Measurements from ENCODE around the gene PTPN20. TPM values are rescaled to one million over a fixed set of nuclear protein-coding genes. Genes with fewer than 3 reads are reported as not detected.

The PTPN20 gene
- polyA plus RNA-seq, 4 donors: 1.9 to 4.2 (median 3.8) TPM

DNA sequence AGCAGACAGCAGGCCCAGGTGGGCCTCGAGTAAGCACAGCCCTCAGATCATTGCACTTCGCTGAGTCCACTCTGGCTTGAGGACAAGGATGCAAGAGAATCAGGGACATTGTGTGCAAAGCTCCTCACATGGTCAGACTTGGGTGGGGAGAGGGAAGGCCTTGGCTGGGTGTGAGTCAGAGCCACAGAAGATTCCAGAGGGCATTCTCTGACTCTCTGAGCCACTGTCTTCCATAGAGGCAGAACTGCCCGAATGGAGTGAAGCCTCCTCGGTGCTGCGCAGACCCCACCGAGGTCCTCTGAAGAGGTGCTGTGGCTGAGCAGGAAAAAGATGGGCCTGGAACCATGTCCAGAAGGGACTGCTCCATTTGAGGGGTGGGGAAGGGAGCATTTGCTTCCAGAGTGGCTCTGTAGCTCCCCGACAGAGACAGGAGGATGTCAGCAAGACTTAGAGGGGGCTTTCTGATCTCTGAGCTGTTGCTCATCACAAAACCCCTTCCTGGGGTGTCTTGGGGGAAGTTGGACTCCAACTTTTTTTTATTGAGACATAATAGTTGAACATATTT, 120.8 kb downstream of the PTPN20 start:
- DNase-seq (ENCODE audit: low read depth in 4 of 4, low spot score in 3 of 4): no peak

DNA sequence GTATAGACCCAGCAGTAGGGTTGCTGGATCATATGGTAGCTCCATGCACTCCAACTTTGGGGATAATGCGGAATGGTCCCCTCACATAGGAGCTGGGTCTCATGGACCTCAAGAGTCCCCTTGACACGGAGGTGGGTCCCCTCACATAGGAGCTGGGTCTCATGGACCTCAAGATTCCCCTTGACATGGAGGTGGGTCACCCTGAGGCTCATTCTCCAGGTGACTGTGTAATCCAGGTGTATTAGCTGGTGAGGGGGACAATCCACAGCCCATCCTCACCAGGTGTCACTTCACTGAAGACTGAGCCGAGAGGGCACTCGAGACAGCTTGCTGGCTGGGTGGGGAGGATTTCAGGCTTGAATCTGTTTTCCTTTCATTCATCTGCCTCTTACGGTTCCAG, 121.9 kb downstream of the PTPN20 start:
- no peak for DNase-seq (ENCODE audit: low read depth in 4 of 4, low spot score in 3 of 4)

DNA sequence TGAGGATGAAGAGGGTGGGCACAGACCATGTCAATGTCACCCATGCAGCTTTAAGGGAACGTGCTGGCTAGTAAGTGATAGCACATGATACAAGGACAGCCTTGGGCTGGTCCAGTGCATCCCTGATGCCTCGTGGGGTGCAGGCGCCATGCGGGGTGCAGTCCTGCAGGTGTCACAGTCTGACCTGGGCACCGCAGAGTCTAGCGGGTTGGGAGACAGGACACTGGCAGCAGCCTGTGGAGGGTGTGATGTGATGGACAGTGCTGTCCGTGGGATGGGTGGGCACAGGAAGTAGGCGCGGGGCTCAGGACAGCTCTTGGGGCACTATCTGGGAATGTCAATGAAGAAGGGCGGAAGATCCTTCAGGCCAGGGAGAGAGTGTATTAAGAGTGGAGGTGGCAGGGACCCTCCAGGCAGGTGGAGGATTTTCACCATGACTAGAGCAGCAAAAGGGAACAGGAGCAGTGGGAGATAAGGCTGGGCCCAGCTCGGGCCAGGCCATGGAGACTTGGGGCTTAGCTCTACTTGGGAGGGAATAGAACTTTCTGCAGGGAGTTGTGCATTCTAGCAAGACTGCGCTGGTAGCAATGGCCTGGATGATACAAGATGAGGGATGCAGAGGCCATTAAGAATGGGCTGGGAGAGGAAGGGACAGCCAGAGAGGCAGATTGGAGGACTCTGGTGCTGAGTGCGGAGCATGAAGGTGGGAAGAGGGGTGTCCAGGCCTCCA, 122.5 kb downstream of the PTPN20 start:
- DNase-seq (ENCODE audit: low read depth in 4 of 4, low spot score in 3 of 4): no peak

DNA sequence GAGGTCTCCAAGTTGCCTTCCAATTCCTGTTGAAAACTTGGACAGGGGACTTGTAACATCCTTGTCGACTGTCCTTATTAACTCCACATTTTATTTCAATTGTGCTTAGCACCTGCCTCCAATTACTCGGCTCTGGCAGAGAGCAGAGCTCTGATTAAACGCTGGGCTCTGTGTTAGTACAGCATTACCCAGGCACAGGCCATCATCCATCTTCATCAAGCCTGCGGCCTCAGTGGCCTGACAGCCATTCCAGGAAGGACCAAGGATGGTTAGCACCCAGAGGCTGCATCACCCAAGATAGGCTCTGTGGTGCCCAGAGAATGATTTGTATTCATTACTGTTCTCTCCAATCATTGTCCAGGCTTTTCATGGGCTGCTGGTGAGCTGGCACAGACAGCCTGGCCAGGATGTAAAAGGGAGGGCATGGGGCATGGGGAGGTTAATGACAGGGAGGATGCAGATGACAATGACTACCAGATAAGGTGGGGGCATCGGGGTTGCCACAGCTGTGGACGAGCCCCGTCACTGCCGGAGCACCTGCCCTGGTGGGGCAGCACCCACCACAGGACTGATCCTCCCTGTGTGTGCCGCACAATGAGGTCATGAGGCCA, 123.3 kb downstream of the PTPN20 start:
- no peak for DNase-seq (ENCODE audit: low read depth in 4 of 4, low spot score in 3 of 4)

DNA sequence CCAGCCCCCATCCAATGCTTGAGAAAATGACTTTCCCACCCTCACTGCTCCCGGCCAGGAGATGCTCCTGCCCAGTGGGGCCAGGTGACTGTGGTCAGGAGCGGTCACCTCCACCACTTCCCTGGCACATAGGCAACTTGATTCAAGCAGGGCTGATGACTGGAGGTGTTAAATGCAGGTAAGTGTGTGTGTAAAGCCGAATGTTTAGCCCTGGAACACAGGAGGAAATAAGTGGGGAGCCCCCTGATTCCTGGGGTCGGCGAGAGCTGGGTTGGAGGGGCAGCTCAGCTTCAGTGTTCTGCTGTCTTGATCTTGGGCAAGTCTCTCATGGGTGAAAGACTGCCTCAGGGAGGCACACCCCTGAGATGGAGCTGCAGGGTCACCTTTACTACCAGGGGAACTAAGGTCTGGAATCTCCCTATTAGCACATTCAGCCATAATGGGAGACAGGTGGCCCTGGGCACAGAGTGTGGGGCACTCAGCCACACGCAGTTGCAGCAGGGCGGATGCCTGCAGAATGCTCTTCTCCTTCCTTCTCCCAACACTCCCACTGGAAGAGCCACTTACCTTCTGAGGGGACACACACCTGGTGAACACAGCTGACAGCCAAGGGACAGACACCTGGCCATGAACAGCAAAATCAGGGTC, 124.1 kb downstream of the PTPN20 start:
- DNase-seq (ENCODE audit: low read depth in 4 of 4, low spot score in 3 of 4): no peak

DNA sequence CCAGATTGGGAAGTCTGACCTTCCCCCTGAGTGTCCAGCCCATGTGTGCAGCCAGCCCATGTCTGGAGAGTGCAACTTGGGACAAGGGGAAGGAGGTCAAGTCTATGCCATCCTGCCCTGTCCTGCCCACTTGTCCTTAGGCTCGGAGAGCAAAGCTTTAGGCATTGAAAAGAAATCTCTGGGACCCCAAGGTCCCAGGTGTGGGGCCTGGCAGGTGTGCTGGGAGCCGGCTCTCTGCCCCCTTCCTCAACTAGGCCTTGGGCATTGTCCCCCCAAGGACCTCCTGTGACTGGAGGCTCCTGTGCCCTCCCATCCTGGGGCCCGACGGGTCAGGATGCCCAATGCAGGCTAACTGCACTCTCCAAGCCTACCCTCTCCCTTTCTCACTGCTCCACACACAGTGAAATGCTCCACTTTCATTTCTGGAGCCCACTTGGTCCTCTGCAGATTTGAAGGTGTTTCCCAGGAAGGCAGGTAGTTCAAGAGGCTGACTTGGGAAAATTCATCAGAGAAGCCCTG, 124.7 kb downstream of the PTPN20 start:
- DNase-seq (ENCODE audit: low read depth in 4 of 4, low spot score in 3 of 4): no peak

- no peak for DNase-seq (ENCODE audit: low read depth in 4 of 4, low spot score in 3 of 4)
Observed at GRCh38 chr10:47036771-47037170, 125.5 kb downstream of the PTPN20 start.

- DNase-seq (ENCODE audit: low read depth in 4 of 4, low spot score in 3 of 4): no peak
Observed at GRCh38 chr10:47037654-47038425, 126.6 kb downstream of the PTPN20 start.

DNA sequence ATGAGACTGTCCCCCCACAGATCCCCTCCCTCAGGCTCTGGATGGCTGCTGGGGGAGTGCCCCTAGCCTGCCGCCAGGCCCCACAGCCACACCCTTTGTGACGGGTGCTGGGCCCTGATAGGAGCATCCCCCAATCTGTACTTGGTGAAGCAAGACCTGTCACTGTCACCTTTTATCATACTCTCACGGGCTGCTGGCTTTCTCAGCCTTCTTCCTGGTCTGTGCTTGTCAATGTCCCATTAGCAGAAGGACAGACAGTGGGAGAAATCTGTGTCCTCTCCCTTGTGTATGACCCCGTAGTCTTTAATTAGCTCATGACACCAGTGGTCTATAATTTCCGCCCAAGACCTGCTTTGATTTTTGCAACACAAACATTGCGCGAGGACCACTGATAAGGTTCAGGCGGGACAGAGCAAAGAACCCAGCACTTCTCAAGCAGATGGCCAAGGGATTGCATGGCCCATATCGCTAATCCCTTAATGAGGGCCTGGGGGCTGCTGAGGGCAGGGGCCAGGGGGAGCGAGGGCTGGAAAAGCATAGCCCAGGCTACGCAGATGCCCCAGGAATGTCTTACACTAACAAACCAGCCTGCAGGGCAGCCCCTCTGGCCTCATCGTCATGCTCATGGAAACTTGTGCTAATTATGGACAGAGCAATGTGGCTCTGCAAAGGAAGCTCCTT, 127.8 kb downstream of the PTPN20 start:
- DNase-seq (ENCODE audit: low read depth in 4 of 4, low spot score in 3 of 4): no peak

DNA sequence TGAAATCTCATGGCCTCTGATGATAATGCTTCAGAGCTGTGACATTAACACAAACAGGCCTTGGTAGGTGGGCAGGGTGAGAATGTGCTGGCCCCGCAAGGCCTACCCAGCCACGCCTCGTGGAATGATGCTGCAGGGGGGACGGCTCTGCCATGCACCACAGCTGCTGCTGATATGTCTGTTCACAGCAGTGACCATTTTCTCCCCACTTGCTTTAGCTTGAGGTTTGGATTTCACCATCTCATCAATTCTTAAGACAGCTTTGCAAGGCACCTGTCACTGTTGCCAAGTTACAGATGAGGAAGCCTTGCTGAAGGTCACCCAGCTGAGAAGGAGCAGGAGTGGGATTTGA, 128.3 kb downstream of the PTPN20 start:
- DNase-seq (ENCODE audit: low read depth in 4 of 4, low spot score in 3 of 4): no peak

DNA sequence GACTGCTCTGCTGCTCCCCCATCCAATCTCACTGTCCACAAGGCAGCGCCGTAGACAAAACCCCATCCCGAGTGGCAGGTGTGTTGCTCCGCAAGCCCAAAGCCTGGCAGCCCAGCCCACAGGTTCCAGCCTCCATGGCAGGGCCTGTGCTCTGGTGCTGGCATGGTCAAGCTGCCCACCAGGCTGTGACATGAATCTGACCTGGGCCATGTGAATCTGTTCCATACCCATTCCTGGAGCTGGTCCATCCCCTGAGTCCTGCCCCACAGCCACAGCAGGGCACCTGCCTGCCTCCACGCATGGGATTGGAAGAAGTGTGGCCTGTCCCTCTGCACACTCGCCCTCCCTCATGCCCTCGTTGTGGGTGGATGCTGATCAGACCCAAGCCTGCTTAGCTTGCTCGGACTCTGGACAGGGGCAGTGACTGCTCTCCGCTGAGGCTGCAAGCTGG, 128.8 kb downstream of the PTPN20 start:
- DNase-seq (ENCODE audit: low read depth in 4 of 4, low spot score in 3 of 4): no peak

DNA sequence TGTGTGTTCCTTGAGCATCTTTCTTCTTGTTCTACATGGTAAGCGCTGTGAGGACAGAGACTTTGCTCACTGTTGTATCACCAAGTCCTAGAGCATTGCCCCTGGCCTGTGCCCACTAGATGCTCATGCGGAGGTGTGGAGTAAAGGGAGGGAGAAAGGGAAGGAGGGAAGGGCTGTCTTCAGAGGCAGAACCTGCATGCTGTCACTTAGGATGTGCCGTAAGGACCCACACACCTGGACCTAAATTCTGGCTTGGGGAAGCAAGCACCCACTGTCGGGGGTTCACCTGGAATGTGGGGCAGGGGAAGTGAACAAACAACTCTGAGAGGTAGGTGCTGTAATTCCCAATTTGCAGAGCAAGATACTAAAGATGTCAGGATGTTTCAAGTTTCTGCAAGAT, 129.5 kb downstream of the PTPN20 start:
- no peak for DNase-seq (ENCODE audit: low read depth in 4 of 4, low spot score in 3 of 4)

DNA sequence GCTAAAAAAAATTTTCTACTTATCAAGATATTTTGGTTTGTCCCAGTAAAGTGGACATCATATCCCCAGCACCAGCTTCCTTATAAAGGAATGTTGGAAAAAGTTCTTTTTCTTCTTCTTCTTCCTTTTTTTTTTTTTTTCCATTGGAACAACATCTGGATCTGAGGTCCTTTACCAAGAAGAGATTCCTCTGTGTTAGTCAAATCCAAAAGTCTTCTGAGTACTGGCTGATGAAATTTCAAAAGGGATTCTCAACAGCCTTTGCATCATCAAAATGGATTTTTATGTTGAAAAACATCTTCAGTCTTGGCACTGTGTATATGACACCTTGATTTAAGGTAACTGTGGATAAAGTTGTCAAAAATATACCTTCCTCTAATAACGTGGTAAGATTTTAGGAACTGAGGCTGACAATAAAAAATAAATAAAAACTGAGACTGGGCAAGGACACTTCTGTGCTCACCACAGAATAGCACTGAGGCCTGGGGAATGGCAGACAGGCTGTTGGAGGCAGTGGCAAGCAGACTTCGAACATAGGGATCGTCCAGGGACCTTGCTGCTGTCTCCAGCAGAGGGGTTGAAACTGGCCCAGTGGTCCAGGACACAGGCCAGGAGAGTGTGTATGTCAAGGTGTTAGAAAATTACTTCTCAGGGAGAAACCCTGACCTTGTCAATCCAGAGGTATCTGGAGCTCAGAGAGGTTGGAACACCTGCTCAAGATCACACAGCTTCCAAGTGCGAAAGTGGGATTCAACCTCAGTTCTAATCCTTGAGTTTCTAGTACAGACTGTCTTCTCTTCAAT, 130.4 kb downstream of the PTPN20 start:
- no peak for DNase-seq (ENCODE audit: low read depth in 4 of 4, low spot score in 3 of 4)

DNA sequence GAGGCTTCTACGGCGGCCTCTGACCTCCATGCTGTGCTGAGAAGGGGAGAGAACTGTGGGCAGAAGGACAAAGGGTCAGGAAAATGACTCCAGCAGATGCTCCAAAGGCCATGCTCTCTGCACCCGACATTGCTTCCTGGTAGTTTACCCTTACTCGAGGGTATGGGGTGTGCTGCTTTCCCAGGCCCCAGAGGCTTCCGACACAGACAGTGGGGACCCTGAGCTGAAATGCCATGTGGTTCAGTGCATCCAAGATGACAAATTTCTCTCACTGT, 130.9 kb downstream of the PTPN20 start:
- no peak for DNase-seq (ENCODE audit: low read depth in 4 of 4, low spot score in 3 of 4)

DNA sequence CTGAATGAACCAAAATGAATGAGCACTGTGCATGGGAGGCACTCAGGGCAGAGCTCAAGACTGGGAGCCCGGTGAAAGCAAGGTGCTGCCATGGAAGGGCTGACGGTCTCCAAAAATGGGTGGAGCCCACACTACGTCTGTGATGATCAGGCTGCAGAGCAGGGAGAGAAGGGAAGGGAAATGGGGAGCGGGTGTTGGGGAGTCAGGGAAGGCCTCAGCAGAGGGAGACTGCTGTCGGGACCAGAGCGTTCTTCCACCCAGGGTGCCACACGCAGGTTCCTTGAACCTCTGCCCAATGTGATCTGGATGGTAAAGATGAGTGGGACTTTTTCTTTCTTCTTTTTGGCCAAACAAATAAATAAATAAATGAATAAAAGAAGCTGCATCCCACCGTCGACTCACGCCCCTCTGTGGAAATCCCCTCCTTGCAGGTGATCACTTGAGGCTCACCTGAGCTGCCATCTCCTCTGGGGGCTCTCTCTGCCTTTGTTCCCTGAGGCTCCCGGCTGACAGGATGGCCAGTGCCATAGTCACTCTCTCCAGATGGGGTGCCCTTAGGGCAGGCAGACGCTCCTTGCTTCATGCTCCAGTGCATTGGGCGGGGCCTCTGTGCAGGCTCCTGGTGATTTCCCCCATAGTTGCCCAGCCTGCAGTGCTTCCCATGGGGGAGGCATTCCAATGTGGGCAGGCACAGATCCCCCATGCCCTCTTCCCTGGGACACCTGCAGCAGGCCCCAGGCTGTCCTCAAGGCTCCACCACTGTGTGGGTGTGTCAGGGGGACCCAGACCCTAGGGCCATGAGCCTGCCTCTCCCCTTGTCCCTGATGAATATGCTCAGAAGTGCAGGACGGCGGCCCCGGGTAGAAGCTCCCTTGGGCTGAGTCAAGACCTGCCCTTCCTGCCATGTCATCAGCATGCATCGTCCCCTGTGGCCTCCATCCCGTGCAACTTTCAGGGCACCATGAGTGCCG, 131.8 kb downstream of the PTPN20 start:
- no peak for DNase-seq (ENCODE audit: low read depth in 4 of 4, low spot score in 3 of 4)

DNA sequence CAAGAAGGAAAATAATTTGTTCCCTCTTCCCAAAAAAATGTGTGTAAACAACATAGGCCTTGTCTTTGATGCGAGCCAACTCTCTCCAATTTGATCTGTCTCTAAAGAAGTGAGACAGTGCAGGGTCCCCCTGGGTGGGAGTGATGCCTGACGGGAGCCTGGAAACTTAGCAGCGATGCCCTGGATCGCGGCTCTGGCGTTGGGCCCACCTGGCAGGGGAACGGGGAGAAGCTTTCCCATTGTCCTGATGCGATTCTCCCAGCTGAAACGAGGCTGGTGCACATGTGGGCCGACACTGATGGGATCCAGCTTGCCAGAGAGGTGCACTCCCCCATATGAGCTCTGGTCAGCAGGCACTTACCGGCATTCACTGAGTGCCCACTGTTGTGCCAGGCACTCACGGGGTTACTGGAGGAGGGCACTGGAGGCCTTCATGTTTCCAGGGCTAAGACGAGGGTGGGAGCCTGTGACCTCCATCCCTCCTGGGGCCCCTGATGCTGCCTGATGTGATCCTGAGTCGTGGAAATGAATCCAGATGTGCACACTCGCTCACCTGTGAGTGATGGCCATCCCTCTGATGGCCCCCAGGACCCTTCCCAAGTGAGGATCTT, 132.8 kb downstream of the PTPN20 start:
- DNase-seq (ENCODE audit: low read depth in 4 of 4, low spot score in 3 of 4): no peak

GRCh38 chr10:47044741-47045140, 133.5 kb downstream of the PTPN20 start:
- no peak for DNase-seq (ENCODE audit: low read depth in 4 of 4, low spot score in 3 of 4)

DNA sequence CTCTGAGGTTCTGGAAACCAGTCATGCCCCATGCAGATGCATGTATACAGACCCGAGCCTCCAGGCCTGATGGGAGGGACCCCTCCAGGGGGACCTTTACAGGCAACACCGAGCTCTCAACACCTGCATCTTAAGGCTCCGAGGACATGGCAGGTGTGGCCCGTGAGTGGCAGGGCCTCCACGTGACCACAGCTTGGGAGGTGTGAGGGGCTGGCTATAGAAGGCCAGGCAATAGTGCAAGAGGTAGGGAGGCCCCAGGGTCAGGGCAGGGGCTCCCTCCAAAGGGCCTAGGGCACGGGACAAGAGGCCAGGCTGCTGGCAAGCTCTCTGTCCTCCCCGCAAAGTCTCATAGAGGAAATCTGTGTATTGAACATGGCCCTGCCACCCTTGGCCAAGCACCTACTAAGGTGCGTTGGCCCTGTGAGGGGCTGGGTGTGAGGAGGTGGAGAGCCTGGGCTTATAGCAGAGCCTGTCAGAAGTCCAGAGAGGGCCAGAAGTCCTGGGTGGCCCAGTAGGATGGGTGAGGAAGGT, 134.2 kb downstream of the PTPN20 start:
- DNase-seq (ENCODE audit: low read depth in 4 of 4, low spot score in 3 of 4): no peak
